ENCODE results near the gene ROR1. TPM values are rescaled to one million over a fixed set of nuclear protein-coding genes. Genes with fewer than 3 reads are reported as not detected.

ROR1 gene
- total RNA-seq, 2 experiments from 2014 or later: 0.47 to 1.4 TPM

DNA sequence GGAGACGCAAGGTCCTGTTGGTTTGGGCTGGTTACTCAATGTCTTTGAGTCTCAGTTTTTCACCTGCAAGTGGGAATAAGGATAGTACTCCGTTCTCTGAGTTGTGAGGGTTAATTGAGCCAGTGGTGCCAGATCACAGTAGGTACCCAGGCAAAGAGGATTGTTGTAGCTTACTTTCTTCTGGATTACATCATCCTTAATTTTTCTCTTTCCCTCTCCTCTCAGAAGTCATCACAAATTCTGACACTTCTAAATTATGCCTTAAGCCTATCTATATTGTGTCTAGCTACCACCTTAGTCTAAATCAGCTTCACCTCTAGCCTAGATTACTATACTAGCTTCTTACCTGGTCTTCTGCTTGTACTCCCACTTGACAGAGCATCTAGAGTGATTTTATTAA is 149.5 kb downstream of the ROR1 start:
- no peaks in the 10 kb centered on the region for H4K20me1 ChIP-seq (ENCODE audit: insufficient read depth, low read length)
- TF ChIP-seq, protein P1, sequence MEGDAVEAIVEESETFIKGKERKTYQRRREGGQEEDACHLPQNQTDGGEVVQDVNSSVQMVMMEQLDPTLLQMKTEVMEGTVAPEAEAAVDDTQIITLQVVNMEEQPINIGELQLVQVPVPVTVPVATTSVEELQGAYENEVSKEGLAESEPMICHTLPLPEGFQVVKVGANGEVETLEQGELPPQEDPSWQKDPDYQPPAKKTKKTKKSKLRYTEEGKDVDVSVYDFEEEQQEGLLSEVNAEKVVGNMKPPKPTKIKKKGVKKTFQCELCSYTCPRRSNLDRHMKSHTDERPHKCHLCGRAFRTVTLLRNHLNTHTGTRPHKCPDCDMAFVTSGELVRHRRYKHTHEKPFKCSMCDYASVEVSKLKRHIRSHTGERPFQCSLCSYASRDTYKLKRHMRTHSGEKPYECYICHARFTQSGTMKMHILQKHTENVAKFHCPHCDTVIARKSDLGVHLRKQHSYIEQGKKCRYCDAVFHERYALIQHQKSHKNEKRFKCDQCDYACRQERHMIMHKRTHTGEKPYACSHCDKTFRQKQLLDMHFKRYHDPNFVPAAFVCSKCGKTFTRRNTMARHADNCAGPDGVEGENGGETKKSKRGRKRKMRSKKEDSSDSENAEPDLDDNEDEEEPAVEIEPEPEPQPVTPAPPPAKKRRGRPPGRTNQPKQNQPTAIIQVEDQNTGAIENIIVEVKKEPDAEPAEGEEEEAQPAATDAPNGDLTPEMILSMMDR (conservative IDR thresholded peaks at IDR 0.05; ENCODE audit: low read length): no peak
- TF ChIP-seq EZH2phosphoT487 (IDR thresholded peaks at IDR 0.05; ENCODE audit: borderline replicate concordance, low read depth, low read length): no peak
- no peak overlapping the region for H2AFZ ChIP-seq (ENCODE audit: low read length)
- no peak overlapping the region for H3K4me2 ChIP-seq (ENCODE audit: low read length)
- H3K4me1 ChIP-seq (ENCODE audit: insufficient read depth, low read length, poor library complexity, severe bottlenecking): no peaks in the 10 kb centered on the region
- H3K9me2 ChIP-seq (ENCODE audit: insufficient read depth, low read length): no peaks in the 10 kb centered on the region
- H3K79me2 ChIP-seq (ENCODE audit: insufficient read depth, low read depth, low read length): no peaks in the 10 kb centered on the region
- intact Hi-C loops (cut with micrococcal nuclease; ENCODE audit: unreplicated experiment): no loop called here
- no peak overlapping the region for H3K27ac ChIP-seq (ENCODE audit: low read depth, low read length, poor library complexity, severe bottlenecking)
- ChIA-PET CTCF (ENCODE audit: unreplicated experiment) (interaction anchor here (1.2 kb wide), 1 partner anchor 21 kb away, joined by 3 read pairs; no protein-coding TSS in a partner anchor), POLR2A (interaction anchor here (0.6 kb wide), 1 partner anchor 319 kb away, joined by 3 read pairs; no protein-coding TSS in a partner anchor)
- no peak overlapping the region for H3K4me3 ChIP-seq (ENCODE audit: low read depth, low read length, poor library complexity, severe bottlenecking)
- no peak for DNase-seq (ENCODE audit: low spot score)
- no peaks in the 10 kb centered on the region for H3K36me3 ChIP-seq (ENCODE audit: insufficient read depth, low read length)
- H3K9me3 ChIP-seq (ENCODE audit: low read length): no peaks in the 10 kb centered on the region
- BruUV-seq (replicated peaks): no TSS peak

DNA sequence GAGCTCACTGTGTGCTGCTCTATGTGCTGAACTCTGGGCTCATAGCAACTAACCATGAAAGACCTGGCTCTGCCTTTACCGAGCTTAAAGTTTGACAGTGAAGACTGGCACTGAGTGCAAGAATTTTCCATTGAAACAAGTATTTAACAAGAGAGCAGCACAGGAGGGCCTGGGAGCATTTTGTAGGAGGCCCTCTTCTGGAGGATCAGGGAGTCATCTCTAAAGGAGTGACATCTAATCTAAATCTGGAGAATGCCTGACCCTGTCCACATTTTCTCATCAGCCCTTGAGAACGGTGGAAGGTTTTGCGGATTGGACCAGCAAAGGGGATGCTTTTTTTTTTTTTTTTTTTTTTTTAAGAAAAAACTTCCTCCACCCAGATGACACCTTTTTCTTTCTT is 150.8 kb downstream of the ROR1 start:
- Histone ChIP-seq H3K4me2 (ENCODE audit: low read length) (no peak overlapping the region), H2AFZ (ENCODE audit: low read length) (no peak overlapping the region), H3K4me3 (ENCODE audit: low read depth, low read length, poor library complexity, severe bottlenecking) (no peak overlapping the region), H3K79me2 (ENCODE audit: insufficient read depth, low read depth, low read length) (no peaks in the 10 kb centered on the region), H3K4me1 (ENCODE audit: insufficient read depth, low read length, poor library complexity, severe bottlenecking) (no peaks in the 10 kb centered on the region), H3K36me3 (ENCODE audit: insufficient read depth, low read length) (no peaks in the 10 kb centered on the region), H3K9me2 (ENCODE audit: insufficient read depth, low read length) (no peaks in the 10 kb centered on the region), H3K9me3 (ENCODE audit: low read length) (no peaks in the 10 kb centered on the region), H3K27ac (ENCODE audit: low read depth, low read length, poor library complexity, severe bottlenecking) (no peak overlapping the region), H4K20me1 (ENCODE audit: insufficient read depth, low read length) (no peaks in the 10 kb centered on the region)
- ChIA-PET POLR2A (interaction anchor here (0.7 to 1.3 kb wide), 2 partner anchors 20 to 44 kb away, joined by 3 to 7 read pairs; no protein-coding TSS in a partner anchor), CTCF (ENCODE audit: unreplicated experiment) (no interaction called here)
- DNase-seq (ENCODE audit: low spot score): no peak
- no peak for TF ChIP-seq EZH2phosphoT487 (IDR thresholded peaks at IDR 0.05; ENCODE audit: borderline replicate concordance, low read depth, low read length)
- TF ChIP-seq, protein P1 (conservative IDR thresholded peaks at IDR 0.05; ENCODE audit: low read length): no peak
- no TSS peak for BruUV-seq (replicated peaks)
- intact Hi-C loops (cut with micrococcal nuclease; ENCODE audit: unreplicated experiment): no loop called here

DNA sequence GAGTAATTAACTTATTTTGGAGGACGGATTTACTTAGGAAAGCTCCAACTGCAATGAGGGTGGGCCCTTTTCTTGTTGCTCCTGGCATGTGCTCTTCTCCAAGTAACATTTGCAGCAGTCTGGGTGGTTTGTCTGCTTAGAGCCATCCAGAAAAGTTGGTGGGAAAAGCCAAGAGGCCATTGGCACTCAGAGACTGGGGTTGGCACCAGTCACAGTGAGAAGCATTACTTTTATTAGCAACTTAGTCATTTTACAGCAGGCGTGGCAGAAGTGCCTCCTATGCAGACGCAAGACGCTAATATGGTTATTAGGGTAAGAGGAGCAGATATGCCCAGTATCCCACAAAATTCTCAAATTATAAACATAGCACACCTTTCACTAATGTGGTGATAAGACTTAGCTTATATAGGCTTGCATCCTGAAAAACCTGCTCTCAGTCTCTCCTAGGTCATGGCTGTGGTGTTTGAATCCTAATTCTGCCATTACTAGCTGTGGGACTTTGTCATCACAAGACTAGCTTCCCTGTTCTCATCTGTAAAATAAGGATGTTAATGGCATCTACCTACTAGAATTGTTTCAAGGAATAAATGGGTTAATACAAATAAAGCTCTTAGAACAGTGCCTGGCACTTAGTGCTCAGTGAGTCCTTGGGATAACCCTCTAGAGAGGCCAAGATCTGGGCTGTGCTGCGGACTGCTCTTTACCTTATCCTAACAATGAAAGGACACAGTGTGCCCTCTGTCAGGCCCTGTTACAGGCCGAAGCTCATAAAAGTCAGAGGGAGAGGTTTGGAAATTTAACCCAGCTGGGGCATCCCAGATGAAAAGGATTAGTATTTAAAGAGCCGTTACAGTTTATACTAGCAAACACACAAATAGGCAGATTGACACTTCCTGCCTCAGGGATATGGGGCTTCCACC is 154.6 kb downstream of the ROR1 start:
- Histone ChIP-seq H3K36me3 (ENCODE audit: insufficient read depth, low read length) (no peaks in the 10 kb centered on the region), H4K20me1 (ENCODE audit: insufficient read depth, low read length) (no peaks in the 10 kb centered on the region), H3K4me1 (ENCODE audit: insufficient read depth, low read length, poor library complexity, severe bottlenecking) (no peaks in the 10 kb centered on the region), H3K79me2 (ENCODE audit: insufficient read depth, low read depth, low read length) (no peaks in the 10 kb centered on the region), H3K4me2 (ENCODE audit: low read length) (no peak overlapping the region), H2AFZ (ENCODE audit: low read length) (no peak overlapping the region), H3K4me3 (ENCODE audit: low read depth, low read length, poor library complexity, severe bottlenecking) (no peak overlapping the region), H3K9me2 (ENCODE audit: insufficient read depth, low read length) (no peaks in the 10 kb centered on the region), H3K27ac (ENCODE audit: low read depth, low read length, poor library complexity, severe bottlenecking) (no peak overlapping the region), H3K9me3 (ENCODE audit: low read length) (no peaks in the 10 kb centered on the region)
- ChIA-PET CTCF (ENCODE audit: unreplicated experiment) (no interaction called here), POLR2A (interaction anchor here (0.5 to 0.7 kb wide), 2 partner anchors 167 to 245 kb away, joined by 3 to 4 read pairs; no protein-coding TSS in a partner anchor)
- TF ChIP-seq, protein P1 (conservative IDR thresholded peaks at IDR 0.05; ENCODE audit: low read length): no peak
- TF ChIP-seq EZH2phosphoT487 (IDR thresholded peaks at IDR 0.05; ENCODE audit: borderline replicate concordance, low read depth, low read length): no peak
- BruUV-seq (replicated peaks): no TSS peak
- DNase-seq (ENCODE audit: low spot score): no peak
- intact Hi-C loops (cut with micrococcal nuclease; ENCODE audit: unreplicated experiment): no loop called here

Measured in OCI-LY7 (cell line).